ENCODE data around the gene NKX1-2. TPM values are rescaled to one million over a fixed set of nuclear protein-coding genes. Genes with fewer than 3 reads are reported as not detected.

Gene NKX1-2
- total RNA-seq, 4 donors from 2014 or later = not detected

DNA sequence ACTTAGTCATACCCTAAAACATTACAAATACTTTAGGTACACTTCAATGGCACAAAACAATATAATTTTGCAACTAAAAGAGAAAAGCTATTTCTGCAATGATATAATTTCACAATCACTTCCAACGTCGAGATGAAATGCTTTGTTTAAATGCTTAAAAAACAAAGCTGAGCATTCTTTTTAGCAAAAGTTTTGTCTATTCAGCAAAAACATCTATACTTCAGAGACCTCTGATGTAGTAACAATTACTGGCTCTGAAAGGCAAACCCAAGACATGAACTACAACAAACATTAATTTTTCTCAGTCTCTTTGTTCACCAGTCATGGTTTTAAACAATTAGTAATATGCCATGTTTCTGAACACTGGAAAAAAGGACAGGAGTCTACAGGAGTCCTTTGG, 47.6 kb downstream of the NKX1-2 start:
- H3K4me1 ChIP-seq = peaks cover 0 to 6% (median 2%) of the 10 kb centered on the region in 4 donors
- intact Hi-C loops (cut with DNase I) = no loop called here
- no peaks in the 10 kb centered on the region for H3K27me3 ChIP-seq
- no peak for DNase-seq (ENCODE audit: extremely low spot score)
- no peak for TF ChIP-seq POLR2AphosphoS5 (IDR thresholded peaks at IDR 0.05)
- no peak for TF ChIP-seq EP300 (IDR thresholded peaks at IDR 0.05)
- TF ChIP-seq, protein P1, sequence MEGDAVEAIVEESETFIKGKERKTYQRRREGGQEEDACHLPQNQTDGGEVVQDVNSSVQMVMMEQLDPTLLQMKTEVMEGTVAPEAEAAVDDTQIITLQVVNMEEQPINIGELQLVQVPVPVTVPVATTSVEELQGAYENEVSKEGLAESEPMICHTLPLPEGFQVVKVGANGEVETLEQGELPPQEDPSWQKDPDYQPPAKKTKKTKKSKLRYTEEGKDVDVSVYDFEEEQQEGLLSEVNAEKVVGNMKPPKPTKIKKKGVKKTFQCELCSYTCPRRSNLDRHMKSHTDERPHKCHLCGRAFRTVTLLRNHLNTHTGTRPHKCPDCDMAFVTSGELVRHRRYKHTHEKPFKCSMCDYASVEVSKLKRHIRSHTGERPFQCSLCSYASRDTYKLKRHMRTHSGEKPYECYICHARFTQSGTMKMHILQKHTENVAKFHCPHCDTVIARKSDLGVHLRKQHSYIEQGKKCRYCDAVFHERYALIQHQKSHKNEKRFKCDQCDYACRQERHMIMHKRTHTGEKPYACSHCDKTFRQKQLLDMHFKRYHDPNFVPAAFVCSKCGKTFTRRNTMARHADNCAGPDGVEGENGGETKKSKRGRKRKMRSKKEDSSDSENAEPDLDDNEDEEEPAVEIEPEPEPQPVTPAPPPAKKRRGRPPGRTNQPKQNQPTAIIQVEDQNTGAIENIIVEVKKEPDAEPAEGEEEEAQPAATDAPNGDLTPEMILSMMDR (IDR thresholded peaks at IDR 0.05) = no peak
- H3K27ac ChIP-seq (replicated peaks in 1 of 4) = no peak overlapping the region
- peaks cover 68 to 100% (median 93%) of the 10 kb centered on the region in 4 donors for H3K36me3 ChIP-seq
- 83% methylated on average over 2 of the region's 2 CpGs for WGBS
- H3K4me3 ChIP-seq = no peak overlapping the region
- no peaks in the 10 kb centered on the region for H3K9me3 ChIP-seq

DNA sequence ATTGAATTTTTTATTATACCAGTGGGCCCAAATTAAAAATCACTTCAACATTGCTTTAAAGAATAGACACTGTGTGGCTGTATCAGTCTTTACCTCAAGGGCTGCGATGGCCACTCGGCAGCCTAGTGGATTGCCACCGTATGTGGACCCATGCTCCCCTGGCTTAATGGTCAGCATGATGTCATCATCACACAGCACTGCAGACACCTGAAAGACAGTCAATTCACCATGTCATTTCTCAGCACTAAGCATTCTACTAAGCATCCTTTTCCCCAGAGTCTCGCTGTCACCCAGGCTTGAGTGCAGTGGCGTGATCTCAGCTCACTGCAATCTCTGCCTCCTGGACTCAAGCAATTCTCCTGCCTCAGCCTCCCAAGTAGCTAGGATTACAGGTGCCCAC, 48.2 kb downstream of the NKX1-2 start:
- WGBS = 97% methylated on average over 5 of the region's 5 CpGs
- H3K27ac ChIP-seq (replicated peaks in 1 of 4) = no peak overlapping the region
- intact Hi-C loops (cut with DNase I) = no loop called here
- no peak for TF ChIP-seq POLR2A (IDR thresholded peaks at IDR 0.05; ENCODE audit: low read depth)
- H3K27me3 ChIP-seq = no peaks in the 10 kb centered on the region
- H3K9me3 ChIP-seq = no peaks in the 10 kb centered on the region
- H3K36me3 ChIP-seq = peaks cover 64 to 100% (median 93%) of the 10 kb centered on the region in 4 donors
- H3K4me3 ChIP-seq = no peak overlapping the region
- H3K4me1 ChIP-seq = peaks cover 0 to 6% (median 2%) of the 10 kb centered on the region in 4 donors
- DNase-seq (ENCODE audit: extremely low spot score) = no peak

Other genes with a start within 250 kb of the NKX1-2 start
- 100 to 1,000 TPM in 3 of 4 donors, 10 to 100 TPM in 1; 98.8 to 169 (median 143) TPM for gene OAT, start 31.1 kb downstream of the NKX1-2 start, total RNA-seq
- 10 to 100 TPM; 10.8 to 20.9 (median 15.7) TPM for gene LHPP, start 11.8 kb upstream of the NKX1-2 start, total RNA-seq